Astrocyte of the spinal cord (primary cell): ENCODE results near the gene SEC31A.

Experiments used
- DNase-seq: peaks from one replicate; pipeline ENCODE4 v3.0.0; 2011; ENCODE audit warnings: low read depth, low spot score
- H3K4me3 ChIP-seq: 2 replicates; pipeline ENCODE4 v1.5.1; 2011; ENCODE audit warnings: low read depth, mild to moderate bottlenecking, low read length, moderate library complexity
- in situ Hi-C: cut with HindIII; loops from 2 replicates; pipeline ENCODE4 v1.10.0; 2017; ENCODE audit warnings: low sequenced_read_pairs
- TF ChIP-seq, protein P1 (sequence below): IDR thresholded peaks from 2 replicates; pipeline ENCODE4 v1.5.1; 2012; ENCODE audit warnings: low read depth, mild to moderate bottlenecking, low read length, inconsistent platforms

SEC31A gene, protein sequence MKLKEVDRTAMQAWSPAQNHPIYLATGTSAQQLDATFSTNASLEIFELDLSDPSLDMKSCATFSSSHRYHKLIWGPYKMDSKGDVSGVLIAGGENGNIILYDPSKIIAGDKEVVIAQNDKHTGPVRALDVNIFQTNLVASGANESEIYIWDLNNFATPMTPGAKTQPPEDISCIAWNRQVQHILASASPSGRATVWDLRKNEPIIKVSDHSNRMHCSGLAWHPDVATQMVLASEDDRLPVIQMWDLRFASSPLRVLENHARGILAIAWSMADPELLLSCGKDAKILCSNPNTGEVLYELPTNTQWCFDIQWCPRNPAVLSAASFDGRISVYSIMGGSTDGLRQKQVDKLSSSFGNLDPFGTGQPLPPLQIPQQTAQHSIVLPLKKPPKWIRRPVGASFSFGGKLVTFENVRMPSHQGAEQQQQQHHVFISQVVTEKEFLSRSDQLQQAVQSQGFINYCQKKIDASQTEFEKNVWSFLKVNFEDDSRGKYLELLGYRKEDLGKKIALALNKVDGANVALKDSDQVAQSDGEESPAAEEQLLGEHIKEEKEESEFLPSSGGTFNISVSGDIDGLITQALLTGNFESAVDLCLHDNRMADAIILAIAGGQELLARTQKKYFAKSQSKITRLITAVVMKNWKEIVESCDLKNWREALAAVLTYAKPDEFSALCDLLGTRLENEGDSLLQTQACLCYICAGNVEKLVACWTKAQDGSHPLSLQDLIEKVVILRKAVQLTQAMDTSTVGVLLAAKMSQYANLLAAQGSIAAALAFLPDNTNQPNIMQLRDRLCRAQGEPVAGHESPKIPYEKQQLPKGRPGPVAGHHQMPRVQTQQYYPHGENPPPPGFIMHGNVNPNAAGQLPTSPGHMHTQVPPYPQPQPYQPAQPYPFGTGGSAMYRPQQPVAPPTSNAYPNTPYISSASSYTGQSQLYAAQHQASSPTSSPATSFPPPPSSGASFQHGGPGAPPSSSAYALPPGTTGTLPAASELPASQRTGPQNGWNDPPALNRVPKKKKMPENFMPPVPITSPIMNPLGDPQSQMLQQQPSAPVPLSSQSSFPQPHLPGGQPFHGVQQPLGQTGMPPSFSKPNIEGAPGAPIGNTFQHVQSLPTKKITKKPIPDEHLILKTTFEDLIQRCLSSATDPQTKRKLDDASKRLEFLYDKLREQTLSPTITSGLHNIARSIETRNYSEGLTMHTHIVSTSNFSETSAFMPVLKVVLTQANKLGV

DNA sequence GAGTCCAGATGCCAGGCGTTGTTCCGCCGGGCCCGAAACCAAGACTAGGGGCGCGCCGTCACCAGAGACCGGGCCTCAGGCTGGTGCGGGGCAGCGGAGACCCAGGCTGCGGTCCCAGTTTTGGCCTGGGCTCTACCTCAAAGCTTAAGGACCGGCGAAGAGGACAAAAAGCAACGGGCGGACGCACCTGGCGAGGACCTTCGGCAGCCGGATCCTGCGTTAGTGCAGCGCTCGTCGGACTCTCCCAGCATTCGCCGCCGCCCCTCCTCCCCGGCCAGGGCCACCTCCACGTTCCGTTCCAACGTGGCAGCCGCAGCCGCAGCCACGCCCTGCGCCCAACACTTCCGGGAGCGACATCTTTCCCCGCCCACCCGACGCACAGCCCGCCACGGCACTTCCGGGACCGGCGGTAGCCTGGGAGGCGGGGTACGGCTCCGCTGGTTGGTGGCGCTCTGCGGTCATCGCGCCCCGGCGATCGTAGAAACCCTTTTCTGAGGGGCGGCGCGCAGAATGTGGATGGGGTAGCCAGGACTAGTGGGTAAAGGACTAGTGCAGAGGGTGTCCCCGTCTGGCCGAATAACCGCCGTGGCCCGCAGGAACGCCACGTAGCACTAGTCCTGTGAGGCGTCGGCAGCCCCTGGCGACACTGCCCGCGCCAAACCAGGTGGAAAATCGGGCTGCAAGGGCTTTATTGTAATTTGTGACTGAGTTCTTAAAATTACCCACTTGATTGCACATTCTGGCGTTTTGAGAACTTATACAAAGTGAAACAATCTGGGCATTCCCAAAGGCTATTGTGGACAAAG lies at the start of gene SEC31A:
SEC31A (minus strand) TSS at position 253 of the 806 bp plus-strand sequence. CDS start 9,217 bp downstream, outside the sequence.
- TF ChIP-seq, protein P1, sequence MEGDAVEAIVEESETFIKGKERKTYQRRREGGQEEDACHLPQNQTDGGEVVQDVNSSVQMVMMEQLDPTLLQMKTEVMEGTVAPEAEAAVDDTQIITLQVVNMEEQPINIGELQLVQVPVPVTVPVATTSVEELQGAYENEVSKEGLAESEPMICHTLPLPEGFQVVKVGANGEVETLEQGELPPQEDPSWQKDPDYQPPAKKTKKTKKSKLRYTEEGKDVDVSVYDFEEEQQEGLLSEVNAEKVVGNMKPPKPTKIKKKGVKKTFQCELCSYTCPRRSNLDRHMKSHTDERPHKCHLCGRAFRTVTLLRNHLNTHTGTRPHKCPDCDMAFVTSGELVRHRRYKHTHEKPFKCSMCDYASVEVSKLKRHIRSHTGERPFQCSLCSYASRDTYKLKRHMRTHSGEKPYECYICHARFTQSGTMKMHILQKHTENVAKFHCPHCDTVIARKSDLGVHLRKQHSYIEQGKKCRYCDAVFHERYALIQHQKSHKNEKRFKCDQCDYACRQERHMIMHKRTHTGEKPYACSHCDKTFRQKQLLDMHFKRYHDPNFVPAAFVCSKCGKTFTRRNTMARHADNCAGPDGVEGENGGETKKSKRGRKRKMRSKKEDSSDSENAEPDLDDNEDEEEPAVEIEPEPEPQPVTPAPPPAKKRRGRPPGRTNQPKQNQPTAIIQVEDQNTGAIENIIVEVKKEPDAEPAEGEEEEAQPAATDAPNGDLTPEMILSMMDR = no peak
- peak within 1 kb of the TSS; percentile 99 for H3K4me3 ChIP-seq
- in situ Hi-C loops = no loop called here
- peak; percentile 97 for DNase-seq

DNA sequence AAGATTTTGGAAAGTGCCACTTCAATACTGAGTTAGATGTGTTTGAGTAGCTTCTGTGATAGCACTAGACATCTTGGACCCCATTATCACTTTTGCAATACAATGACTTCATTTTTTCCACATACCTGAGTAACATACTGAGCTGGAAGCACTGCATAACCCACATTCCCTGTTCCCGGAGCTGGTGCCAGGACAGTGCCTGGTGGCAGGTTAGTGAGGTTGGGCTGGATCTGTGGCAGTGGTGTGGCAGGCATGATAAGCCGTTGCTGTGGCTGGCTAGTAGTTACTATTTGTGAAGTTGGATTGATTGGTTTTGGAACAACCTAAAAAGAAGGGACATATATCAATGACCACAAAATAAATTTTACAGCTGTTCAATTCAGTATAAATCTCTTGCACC lies 48.5 kb upstream of the SEC31A start:
- TF ChIP-seq, protein P1 = no peak
- in situ Hi-C loops = no loop called here
- no peak for DNase-seq
- no peak overlapping the region for H3K4me3 ChIP-seq

DNA sequence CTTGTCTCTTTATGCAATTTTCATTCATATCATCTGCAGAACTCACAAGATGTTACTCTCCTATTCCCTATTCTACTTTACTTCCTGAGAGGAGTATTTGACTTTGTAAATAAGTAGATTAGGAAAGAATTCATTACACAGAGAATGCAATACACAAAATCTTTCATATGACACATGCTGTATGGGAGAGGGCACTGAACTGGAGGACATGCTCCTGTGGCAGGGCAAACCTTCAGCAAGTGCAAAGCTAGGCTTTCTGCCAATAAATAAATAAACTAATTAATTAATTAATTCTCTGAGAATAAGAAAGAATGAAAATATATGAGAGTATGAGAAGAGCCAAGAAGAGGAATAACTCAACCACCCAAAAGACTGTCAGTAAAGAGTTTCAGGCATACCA lies 43.5 kb upstream of the SEC31A start:
- TF ChIP-seq, protein P1 = no peak
- no peak overlapping the region for H3K4me3 ChIP-seq
- no peak for DNase-seq
- in situ Hi-C loops = no loop called here

DNA sequence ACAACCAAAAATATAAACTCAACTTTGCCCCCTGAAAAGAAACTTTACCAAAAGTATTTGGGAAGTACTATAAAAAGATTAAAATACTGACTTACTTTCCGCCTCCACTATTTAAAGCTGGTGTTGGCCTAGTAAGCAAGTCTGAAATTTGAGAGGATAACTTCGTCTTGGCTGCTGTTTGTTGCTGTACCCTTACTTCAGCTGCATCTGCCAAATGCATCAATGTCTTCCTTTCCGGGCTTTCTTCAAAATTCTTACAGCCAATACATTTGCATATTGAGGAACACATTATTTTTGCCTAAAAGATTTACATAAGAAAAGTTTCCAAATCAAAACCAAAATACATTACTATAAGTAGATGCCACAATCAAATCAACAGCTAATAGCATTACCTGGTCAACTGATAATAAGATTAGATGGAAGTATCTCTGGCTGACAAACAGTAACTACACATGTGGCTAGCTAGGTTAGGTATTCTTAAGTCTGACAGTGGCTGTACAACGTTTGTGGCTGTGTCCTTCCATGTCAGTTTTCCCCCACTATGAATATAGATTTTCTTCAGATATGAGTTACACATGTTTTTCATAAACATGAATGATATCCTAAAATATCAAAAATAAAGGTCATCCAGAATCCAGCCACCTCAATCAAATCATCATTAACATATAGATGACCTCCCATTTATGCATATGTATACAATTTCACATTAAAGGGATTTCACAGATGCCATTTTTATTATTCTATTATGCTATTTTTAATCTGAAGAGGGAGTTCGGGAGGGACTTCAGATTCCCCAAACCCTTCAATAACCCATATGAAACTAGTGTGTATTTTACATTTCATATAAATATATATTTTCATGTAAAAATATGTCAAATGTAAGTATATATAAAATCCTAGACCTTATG lies 40.1 kb upstream of the SEC31A start:
- DNase-seq = no peak
- no peak overlapping the region for H3K4me3 ChIP-seq
- in situ Hi-C loops = no loop called here
- TF ChIP-seq, protein P1 = no peak

DNA sequence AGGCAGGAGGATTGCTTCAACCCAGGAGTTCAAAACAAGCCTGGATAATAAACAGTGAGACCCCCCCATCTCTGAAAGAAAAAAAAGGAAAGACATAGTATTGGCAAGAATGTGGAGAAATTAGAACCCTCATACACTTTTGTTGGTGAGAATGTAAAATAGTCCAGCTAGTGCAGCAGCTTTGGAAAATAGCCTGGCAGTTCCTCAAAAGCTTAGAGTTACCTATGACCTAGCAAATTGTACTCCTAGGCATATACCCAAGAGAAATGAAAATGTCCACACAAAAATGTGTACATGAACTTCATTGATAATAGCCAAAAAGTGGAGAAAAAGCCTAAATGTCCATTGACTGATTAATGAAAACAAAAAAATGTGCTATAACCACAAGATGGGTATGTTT lies 30.8 kb upstream of the SEC31A start:
- no peak for DNase-seq
- TF ChIP-seq, protein P1 = no peak
- H3K4me3 ChIP-seq = no peak overlapping the region
- in situ Hi-C loops = no loop called here
